Limb (tissue), 2 donors: Measurements from ENCODE around the gene TRPC5OS.

Source experiments
- DNase-seq, 2 donors: peaks; one replicate each; pipeline ENCODE4 v3.0.0-alpha.2; 2016; ENCODE audit errors: extremely low spot score in 2 of 2

Gene TRPC5OS

GRCh38 chrX:111896148-111896547 lies 20.2 kb downstream of the TRPC5OS start:
- no peak for DNase-seq

DNA sequence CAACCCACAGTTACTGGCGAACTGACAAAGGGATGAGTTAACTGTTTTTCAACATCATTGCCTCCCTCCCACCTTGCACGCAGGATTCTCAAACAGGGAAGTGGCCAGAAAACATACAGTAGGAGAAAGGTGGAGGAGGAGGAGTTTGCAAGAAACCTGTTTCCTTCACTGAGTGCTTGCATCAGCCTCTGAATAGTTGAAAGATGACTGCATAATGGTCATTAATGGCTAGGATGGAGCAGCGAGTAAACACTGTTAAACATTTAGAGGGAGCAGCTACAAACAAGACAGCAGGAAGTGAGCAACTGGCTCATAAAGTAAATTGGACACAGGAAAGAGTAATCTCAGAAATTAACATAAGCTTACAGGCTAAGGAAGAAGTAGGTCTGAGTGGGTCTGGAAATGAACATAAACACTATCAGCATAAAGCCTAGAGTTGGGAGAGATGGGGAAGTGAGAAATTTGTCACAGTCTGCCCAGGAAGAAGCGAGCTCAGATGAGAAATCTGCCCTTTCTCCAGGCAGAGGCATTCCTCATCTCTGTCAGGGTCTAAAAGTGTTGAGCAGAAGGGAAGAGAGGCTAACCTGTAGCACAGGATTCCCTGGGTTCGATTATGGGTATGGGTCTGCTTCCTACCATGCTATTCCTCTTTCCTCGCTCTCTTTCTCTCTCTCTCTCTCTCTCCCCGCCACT lies 38.6 kb downstream of the TRPC5OS start:
- no peak for DNase-seq

- no peak for DNase-seq
These were observed 41.6 kb downstream of the TRPC5OS start for GRCh38 chrX:111917591-111917990.

GRCh38 chrX:111928456-111928855 lies 52.5 kb downstream of the TRPC5OS start:
- no peak for DNase-seq
